CD4-positive, alpha-beta T cell treated with Interleukin-12 subunit alpha and Interleukin-12 subunit beta, for 1 hour (primary cell): ENCODE measurements around the gene PRDM2.
"Not testable (repeated sequence)": the region's sequence is repeated elsewhere in the genome, so short reads cannot be mapped to it uniquely, and the experiment has no call there.

ENCODE experiments used
- DNase-seq: peaks from one replicate; pipeline ENCODE4 v3.0.0-alpha.2; 2020

Gene PRDM2, protein sequence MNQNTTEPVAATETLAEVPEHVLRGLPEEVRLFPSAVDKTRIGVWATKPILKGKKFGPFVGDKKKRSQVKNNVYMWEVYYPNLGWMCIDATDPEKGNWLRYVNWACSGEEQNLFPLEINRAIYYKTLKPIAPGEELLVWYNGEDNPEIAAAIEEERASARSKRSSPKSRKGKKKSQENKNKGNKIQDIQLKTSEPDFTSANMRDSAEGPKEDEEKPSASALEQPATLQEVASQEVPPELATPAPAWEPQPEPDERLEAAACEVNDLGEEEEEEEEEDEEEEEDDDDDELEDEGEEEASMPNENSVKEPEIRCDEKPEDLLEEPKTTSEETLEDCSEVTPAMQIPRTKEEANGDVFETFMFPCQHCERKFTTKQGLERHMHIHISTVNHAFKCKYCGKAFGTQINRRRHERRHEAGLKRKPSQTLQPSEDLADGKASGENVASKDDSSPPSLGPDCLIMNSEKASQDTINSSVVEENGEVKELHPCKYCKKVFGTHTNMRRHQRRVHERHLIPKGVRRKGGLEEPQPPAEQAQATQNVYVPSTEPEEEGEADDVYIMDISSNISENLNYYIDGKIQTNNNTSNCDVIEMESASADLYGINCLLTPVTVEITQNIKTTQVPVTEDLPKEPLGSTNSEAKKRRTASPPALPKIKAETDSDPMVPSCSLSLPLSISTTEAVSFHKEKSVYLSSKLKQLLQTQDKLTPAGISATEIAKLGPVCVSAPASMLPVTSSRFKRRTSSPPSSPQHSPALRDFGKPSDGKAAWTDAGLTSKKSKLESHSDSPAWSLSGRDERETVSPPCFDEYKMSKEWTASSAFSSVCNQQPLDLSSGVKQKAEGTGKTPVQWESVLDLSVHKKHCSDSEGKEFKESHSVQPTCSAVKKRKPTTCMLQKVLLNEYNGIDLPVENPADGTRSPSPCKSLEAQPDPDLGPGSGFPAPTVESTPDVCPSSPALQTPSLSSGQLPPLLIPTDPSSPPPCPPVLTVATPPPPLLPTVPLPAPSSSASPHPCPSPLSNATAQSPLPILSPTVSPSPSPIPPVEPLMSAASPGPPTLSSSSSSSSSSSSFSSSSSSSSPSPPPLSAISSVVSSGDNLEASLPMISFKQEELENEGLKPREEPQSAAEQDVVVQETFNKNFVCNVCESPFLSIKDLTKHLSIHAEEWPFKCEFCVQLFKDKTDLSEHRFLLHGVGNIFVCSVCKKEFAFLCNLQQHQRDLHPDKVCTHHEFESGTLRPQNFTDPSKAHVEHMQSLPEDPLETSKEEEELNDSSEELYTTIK (N-terminal part only)

GRCh38 chr1:13699936-13700520 is at the start of gene PRDM2:
TSS of gene PRDM2 (plus strand) at chr1:13700188. CDS start at chr1:13715606, 15,418 bp downstream.
- DNase-seq, result peak; percentile 77

- no peak for DNase-seq
Observed at GRCh38 chr1:13651279-13651678, 48.7 kb upstream of the PRDM2 start.

GRCh38 chr1:13652238-13652637 is 47.8 kb upstream of the PRDM2 start:
- no peak for DNase-seq

GRCh38 chr1:13661539-13661938 is 38.4 kb upstream of the PRDM2 start:
- DNase-seq, result no peak

DNA sequence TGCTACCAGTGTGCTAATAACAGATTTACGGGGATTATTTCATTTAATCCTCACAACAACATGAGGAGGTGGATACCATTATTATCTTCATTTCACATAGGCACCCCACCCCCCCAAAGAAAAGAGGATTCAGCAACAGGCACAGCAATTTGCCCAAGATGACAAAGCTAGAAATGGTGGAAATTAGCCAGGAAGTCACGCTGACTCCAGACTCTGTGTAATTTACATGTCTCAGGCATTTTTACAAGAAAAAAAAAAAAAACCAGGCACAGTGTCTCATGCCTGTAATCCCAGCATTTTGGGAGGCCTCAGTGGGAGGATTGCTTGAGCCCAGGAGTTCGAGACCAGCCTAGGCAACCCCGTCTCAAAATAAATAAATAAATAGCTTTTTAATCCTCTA is 37.5 kb upstream of the PRDM2 start:
- no peak for DNase-seq

DNA sequence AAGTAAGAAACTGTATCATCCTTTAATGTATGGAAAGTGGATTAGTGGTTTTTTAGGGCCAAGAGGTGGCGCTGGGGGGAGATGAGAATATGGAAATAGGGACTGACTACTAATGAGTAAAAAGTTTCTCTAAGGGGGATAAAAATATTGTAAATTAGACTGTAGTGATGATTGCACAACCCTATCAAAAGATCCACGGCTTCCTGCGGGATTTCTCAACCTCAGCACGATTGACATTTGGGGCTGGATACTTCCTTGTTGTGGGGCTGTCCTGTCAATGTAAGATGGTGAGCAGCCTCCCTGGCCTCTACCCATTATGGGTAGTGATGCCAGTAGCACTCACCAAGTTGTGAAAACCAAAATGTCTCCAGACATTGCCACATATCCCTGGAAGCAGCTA is 36.0 kb upstream of the PRDM2 start:
- no peak for DNase-seq

DNA sequence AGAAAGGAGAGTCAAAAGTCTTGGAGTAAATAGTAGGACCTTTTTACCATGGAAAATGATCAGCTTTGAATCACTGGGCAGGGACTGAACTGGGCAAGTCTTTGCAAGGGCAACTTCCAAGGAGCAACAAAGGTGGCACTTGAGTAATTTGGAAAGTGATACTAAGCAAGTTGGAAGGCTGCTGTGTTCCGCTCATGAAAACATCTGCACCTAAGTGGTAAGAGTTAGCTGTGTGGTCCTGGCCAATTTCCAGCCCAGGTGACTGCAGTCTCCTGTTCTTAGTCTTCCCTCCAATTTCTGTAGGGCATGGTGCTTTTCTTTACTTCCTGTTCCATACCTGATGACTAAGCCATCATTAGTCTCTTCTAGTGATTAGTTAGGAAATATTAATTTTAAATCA is 35.5 kb upstream of the PRDM2 start:
- DNase-seq, result no peak

- DNase-seq, result no peak
Observed at GRCh38 chr1:13666317-13666716, 33.7 kb upstream of the PRDM2 start.

GRCh38 chr1:13667691-13668090 is 32.3 kb upstream of the PRDM2 start:
- DNase-seq, result no peak

GRCh38 chr1:13674377-13674776 is 25.6 kb upstream of the PRDM2 start:
- no peak for DNase-seq

GRCh38 chr1:13675151-13675651 is 24.8 kb upstream of the PRDM2 start:
- no peak for DNase-seq

DNA sequence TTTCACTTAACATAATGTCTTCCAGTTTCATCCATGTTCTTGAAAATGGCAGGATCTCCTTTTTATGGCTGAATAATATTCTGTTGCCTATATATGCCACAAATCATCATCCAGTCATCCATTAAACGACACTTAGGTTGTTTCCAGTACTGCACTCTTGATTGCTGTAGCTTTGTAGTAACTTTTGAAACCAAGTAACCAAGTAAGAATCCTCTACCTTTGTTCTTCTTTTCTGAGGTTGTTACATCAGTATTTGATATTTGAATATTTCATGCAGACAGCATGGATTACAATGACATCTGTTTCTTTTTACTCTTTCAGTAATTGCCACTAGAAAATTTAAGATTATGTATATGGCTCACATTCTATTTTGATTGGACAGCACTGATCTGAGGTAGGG is 22.1 kb upstream of the PRDM2 start:
- DNase-seq, result no peak

DNA sequence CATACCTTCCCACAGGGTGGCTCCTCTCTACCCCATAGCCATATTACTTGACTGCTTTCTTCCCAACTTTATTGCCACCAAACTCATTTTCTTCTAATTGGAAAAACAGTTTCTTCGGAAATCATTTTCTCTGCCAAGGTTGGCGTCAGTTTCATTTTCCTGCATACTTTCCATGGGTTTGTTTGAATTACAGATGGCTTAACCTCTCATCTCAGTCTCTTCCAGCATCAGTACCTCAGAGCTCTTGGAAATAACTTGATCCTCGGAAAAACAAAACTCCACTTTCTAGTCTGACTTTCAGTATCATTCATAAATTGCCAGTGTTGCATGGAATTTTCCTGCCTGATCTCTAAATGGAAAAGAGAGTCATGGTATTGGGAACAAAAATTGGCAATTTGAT is 20.3 kb upstream of the PRDM2 start:
- no peak for DNase-seq

- not testable (repeated sequence) for DNase-seq
Observed at GRCh38 chr1:13680609-13681008, 19.4 kb upstream of the PRDM2 start.

DNA sequence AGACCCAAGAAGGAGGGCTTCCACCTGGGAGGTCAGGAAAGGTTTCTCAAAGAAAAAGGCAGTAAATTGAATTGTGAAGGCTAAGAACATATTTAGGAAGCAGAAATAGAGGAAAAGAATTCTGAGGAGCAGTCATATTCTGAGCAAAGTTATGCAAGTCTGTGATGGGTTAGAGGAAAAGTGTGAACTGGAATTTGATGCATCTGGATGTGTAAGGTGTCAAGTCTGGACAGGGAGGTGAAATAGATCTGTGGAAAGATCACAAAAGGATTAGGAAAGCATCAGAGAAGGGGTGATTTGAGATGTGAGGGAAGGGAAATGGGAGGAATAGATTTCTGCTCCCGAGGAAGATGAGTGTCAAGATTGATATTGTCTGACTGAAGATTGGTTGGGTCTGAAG is 18.1 kb upstream of the PRDM2 start:
- DNase-seq, result no peak

GRCh38 chr1:13682444-13682843 is 17.5 kb upstream of the PRDM2 start:
- DNase-seq, result no peak

DNA sequence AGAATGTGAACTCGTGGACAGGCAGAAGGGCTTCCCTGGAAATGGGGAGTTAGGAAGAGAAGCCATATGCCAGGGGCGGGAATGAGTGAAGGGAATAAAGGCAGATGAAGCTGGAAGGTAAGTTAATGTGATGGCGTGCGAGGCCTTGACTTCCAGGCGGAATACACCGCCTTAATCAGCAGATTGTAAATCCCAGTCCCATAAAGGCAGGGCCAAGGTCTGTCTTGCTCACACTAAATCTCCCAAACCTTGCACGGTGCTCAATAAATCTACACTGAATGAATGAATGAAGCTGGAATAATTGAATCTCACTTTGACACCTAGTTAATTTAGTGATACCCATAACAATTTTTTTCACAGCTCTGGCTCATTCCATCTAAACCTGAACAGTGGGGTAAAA is 16.8 kb upstream of the PRDM2 start:
- DNase-seq, result no peak

DNA sequence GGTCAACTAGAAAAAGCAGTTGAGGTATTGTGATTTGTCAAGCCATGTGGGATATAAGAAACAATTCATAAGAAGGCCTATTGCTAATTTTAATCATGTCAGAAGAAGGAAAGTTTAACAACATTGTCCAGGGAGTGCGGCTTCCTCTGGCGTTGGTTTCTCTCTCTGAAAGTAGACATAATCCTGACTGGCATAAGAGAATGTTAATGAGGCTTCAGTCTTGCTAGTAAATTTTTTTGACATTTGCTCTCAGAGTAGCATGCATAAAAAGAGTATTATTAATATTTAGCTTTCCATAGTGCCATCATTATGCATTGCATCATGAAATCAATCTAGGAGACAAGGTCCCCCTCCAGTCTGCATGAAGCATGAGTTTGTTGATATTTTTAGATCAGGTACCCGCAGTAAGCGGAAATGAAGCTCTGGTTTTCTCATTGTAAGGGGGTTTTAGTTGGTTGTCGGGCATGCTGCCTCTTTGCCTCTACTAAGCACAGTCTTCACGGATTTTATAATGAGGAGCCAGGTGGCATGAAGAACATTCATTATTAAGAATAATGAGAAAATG is 12.8 kb upstream of the PRDM2 start:
- DNase-seq, result no peak

- not testable (repeated sequence) for DNase-seq
Observed at GRCh38 chr1:13693094-13693493, 6.9 kb upstream of the PRDM2 start.

GRCh38 chr1:13694886-13695684 is 4.9 kb upstream of the PRDM2 start:
- no peak for DNase-seq

DNA sequence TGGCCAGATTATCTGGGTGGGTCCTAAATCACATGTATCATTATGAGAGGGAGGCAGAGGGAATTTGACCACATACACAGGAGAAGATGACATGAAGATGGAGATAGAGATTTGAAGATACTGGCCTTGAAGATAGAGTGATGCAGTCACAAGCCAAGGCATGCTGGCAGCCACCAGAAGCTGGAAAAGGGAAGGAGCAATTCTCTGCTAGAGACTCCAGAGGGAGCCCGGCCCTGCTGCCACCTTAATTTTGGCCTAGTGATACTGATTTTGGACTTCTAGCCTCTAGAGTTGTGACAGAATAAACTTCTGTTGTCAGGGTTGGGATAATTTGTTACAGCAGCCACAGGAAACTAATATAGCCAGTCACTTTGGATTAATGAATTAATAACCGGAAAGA is 2.2 kb upstream of the PRDM2 start:
- peak; percentile 5 for DNase-seq
